Cardiac septum (tissue), 1 donor: ENCODE measurements around the gene ISYNA1. TPM values are rescaled to one million over a fixed set of nuclear protein-coding genes. Genes with fewer than 3 reads are reported as not detected.
"Not testable (repeated sequence)": the region's sequence is repeated elsewhere in the genome, so short reads cannot be mapped to it uniquely, and the experiment has no call there.

ENCODE experiments used
- DNase-seq: peaks from one replicate; pipeline ENCODE4 v3.0.0-alpha.2; 2020; ENCODE audit warnings: low spot score
- intact Hi-C: fragments of 100-400 bp; cut with DNase I; formaldehyde crosslinking; loops from one replicate; pipeline ENCODE4 v1.14.0; 2022
- total RNA-seq: library from RNA; stranded (reverse); fragmentation: NEBNext Ultra II Directional; extraction: Animal tissue kit (Norgen Biotek cat#: 25700); gene quantifications from one replicate; pipeline ENCODE4 v1.2.1, GENCODE V29; 2021
- donor health status: DM: no; HTN: no; CAD: no.

The ISYNA1 gene
- total RNA-seq, 1 donor from 2014 or later: 32.9 TPM

DNA sequence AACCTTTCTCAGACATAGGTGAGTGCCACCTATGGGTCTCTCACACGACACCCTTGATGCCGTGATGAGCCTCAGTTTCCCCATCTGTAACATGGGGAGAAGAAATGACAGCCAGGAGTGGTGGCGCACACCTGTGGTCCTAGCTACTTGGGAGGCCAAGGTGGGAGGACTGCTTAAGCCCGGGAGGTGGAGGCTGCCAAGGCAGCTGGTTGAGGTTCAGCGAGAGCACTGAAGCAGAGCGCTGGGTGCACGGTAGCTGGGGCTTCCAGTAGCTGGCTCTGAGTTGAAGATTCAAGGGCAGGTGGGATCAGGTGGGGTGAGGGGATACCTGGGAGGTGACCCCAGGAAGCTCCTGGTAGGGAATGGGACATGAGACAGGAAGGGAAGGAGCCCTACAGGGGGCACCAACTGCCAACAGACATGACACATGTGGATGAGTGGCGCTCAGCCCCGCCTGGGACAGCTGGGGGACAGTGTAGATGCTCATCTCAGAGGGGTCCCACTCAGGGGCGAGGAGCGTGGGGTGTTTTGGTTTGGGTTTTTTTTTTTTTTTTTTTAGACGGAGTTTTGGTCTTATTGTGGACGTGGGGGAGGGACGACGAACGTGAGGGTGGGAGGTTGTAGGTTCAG is 25.2 kb downstream of the ISYNA1 start:
- DNase-seq: no peak
- intact Hi-C loops: loop anchor here (10.0 kb wide), 1 partner anchor 208 kb away; the partner anchor contains the start of gene RAB3A

DNA sequence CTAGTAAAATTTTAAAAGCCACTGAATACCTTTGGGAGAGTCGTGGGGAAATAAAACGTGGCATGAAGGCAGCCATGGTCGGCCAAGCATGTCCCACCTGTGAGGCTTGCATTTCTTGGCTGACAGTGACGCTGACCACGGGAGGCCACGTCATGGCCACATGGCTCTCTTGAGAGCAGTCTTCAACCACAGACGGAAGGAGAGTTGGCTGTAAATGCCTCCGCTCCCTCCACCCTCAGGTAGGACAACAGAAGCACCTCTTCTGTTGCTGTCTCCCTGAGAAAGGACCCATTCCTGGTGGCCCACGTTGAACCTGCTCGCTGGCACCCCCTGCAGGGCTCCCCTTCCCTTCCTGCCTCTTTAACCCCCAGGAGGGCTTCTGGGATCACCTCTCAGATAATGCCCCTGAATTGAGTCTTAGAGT is 29.9 kb downstream of the ISYNA1 start:
- intact Hi-C loops: loop anchor here (2.0 kb wide), 1 partner anchor 15 kb away; no protein-coding TSS in a partner anchor
- DNase-seq: no peak

DNA sequence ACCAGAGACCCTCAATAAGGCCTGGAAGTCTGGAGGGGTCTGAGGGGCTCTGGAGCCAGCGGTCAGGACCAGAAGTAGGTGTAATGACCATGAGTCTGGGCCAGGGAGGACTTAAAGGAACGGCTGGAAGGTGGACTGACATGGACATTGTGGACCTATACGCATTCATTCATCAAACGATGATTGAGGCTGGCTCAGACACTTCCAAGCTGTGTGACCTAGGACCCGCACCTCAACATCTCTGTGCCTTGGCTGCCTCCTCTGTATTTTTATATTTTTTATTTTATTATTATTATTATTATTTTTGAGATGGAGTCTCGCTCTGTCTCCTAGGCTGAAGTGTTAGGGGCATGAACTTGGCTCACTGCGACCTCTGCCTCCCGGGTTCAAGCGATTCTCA is 31.2 kb downstream of the ISYNA1 start:
- intact Hi-C loops: no loop called here
- no peak for DNase-seq

DNA sequence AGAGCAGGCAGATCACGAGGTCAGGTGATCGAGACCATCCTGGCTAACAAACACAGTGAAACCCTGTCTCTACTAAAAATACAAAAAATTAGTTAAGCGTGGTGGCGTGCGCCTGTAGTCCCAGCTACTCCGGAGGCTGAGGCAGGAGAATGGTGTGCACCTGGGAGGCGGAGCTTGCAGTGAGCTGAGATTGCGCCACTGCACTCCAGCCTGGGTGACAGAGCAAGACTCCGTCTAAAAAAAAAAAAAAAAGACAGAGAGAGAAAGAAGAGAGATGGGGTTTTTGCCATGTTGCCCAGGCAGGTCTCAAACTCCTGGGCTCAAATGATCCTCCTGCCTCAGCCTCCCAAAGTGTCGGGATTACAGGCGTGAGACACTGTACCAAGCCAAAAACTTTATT is 32.2 kb downstream of the ISYNA1 start:
- intact Hi-C loops, DNase-seq: not testable (repeated sequence)

DNA sequence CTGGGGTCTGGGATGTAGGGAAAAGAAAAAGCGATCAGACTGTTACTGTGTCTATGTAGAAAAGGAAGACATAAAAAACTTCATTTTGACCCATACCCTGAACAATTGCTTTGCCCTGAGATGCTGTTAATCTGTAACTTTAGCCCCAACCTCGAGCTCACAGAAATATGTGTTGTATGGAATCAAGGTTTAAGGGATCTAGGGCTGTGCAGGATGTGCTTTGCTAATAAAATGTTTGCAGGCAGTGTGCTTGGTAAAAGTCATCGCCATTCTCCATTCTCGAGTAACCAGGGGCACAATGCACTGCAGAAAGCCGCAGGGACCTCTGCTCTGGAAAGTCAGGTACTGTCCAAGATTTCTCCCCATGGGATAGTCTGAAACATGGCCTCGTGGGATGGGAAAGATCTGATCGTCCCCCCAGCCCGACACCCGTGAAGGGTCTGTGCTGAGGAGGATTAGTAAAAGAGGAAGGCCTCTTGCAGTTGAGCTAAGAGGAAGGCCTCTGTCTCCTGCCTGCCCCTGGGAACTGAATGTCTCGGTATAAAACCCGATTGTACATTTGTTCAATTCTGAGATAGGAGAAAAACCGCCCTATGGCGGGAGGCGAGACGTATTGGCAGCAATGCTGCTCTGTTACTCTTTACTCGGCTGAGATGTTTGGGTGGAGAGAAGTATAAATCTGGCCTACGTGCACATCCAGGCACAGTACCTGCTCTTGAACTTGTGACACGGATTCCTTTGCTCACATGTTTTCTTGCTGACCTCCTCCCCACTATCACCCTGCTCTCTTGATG is 35.3 kb downstream of the ISYNA1 start:
- intact Hi-C loops, DNase-seq: not testable (repeated sequence)

DNA sequence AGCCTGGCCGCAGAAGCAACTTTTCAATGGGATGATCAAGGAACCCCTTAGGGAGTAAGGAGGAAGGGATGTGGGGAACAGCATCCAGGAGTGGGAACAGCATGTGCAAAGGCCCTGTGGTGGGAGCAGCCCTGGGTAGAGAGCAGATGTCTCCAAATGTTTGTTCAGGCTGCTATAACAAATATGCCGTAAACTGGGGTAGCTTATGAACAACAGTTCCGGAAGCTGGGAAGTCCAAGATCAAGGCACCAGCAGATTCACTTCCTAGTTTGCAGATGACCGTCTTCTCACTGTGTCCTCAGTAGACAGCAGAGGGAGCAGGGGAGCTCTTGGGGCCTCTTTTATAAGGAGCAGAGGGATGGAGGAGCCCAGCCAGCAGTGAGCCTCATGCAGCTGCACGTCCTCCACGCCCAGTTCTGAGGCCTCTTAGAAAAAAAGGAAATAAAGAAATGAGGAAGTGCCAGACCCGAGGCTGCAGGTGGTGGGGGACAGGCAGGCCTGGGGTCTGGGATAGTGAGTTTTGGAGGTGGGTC is 36.3 kb downstream of the ISYNA1 start:
- intact Hi-C loops: no loop called here
- peak; percentile 88 for DNase-seq

DNA sequence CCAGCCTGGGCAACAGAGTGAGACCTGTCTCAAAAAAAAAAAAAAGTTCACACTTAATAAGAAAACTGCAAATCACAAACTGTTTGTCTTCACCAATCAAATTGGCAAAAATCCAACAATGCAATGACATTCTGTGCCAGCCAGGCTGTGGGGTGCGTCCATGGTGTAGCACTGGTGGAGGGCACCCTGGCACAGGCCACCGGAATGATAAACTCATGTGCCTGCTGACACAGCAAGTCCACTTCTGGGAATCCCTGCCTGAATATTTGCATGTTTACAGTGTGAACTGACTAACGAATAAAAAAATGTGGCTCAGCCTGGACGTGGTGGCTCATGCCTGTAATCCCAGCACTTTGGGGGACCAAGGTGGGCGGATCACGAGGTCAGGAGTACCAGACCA is 38.9 kb downstream of the ISYNA1 start:
- intact Hi-C loops: no loop called here

DNA sequence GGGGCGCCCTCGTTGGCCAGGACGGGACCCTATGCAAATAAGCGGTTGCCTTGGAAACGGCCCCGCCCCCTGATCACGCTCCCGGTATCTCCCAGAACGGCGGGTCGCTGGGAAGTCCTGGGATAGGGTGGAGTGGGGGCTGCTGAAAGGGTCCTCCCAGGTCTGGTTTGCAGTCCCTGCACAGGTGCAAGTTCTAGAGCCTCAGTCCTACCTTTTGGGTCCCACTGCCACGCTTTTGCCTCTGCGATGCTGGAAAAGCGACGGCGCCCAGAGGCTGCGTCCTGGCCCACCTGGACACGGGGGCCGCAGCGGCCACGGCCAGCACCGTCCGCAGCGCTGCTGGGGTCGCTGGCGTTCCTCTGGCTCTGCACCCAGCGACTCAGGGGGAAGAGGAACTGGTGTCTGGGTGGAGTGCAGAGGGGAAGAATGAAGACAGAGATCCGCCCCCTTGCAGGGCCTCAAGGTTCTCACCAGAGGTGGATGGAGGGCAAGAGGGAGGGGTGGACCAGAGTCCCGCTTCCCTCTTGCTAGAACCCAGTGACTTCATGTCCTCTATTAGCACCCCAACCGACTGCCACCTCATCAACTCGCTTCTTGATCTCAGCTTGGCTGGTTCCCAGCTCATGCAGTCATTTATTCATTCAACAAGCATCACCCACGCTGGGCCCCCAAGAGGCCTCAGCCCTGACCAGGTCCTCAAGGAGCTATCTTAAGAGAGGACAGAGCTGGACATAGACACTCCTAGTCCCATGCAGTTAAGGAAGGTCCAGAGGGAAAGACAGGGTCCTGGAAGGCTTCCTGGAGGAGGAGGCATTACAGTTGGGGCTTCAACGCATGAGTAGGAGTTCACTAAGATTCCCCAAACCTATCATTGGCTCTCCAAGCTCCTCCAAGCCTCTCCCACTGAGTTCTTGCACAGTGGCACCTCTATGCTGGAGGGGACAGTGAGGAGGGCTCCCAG is 40.4 kb downstream of the ISYNA1 start, which contains the start of gene LRRC25:
Gene LRRC25 (minus strand): TSS at position 381 of the 961 bp plus-strand sequence. CDS start 659 bp downstream, outside the sequence.
- peak; percentile 90 for DNase-seq
- intact Hi-C loops: no loop called here

More for the DNA sequence above, 38.9 kb downstream of the ISYNA1 start:
- no peak for DNase-seq

DNA sequence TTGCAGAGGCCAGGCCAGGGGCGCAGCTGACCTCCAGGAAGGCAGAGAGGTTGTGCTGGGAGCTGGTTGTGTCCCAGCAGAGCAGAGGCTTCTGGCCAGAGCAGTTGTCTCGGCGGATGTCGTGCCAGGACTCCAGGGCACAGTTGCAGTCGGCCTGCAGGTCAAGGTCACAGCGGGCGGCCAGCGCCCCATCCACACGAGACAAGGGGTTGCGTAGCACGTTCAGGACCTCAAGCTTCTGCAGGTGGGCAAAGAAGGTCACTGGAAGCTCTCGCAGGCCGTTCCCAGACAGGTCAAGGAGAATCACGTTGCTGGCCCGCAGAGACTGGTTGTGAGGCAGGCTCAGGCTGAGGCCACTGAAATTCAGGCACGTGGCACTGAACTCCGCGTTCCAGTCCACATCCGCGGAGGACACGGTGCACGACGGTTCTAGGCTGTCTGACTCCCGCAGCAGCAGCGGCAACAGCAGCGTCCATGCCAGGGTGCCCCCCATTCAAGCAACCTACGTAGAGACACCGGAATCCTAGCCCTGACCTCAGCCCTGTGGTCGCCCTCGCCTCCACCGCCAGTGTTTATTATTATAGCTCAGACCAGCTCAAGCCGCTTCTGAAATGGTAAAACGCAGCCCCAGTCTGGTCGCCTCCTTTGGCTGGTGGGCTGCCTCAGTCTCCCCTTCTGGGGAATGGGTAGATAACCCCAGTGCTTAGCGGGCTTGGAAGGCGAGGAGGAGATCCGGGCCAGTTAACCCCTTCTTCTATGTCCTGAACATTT is 41.3 kb downstream of the ISYNA1 start:
- intact Hi-C loops: no loop called here
- no peak for DNase-seq

DNA sequence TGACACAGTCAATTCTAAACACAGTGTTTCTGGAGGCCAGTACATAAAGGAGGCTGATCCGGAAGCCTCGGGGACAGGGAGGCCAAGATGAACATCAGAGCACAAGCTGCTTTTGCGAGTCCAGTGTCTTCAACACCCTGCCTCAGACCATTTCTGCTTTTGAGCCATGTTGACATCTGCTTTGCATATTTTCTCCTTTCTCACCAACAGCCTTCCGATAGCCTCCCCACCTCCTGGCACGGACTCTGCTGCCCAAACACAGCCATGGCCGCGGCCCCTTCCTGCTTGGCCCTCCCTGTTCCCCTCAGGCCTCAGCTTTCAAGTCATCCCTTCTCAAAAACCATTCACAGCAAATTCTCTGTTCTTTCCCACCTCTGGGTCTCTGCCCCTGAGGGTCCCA is 44.1 kb downstream of the ISYNA1 start:
- peak; percentile 85 for DNase-seq
- intact Hi-C loops: loop anchor here (2.0 kb wide), 1 partner anchor 15 kb away; no protein-coding TSS in a partner anchor

DNA sequence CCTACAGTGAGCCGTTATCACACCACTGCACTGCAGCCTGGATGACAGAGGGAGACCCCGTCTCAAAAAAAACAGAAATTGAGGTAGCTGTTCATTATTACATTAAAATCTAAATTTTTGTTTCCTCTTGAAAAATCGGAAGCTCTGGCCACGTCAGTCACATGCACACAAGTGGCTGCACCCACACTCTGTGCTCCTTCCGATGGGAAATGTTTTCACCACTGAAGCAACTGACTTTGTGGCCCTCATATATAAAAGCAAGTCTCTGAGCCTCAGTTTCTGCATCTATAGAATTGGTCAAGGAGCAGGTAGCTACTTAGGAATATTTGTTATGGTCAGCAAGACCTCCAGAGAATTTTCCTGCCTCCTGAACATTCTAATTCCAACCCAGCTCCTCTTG is 45.0 kb downstream of the ISYNA1 start:
- intact Hi-C loops: loop anchor here (2.0 kb wide), 1 partner anchor 16 kb away; no protein-coding TSS in a partner anchor
- DNase-seq: no peak

DNA sequence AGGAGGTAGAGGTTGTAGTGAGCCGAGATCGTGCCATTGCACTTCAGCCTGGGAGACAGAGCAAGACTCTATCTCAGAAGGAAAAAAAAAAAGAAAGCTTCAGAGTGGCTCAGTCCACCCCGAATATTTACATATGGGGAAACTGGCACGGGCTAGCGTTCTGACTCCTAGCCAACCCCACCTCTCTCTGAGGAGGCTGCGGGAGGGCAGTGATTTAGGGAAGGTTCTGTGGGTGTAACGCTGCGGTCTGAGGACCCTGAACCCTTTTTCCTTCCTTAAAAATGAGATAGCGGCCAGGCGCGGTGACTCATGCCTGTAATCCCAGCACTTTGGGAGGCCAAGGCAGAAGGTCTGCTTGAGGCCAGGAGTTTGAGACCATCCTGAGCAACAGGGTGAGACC is 45.5 kb downstream of the ISYNA1 start:
- peak; percentile 88 for DNase-seq
- intact Hi-C loops: loop anchor here (2.0 kb wide), 1 partner anchor 16 kb away; no protein-coding TSS in a partner anchor

DNA sequence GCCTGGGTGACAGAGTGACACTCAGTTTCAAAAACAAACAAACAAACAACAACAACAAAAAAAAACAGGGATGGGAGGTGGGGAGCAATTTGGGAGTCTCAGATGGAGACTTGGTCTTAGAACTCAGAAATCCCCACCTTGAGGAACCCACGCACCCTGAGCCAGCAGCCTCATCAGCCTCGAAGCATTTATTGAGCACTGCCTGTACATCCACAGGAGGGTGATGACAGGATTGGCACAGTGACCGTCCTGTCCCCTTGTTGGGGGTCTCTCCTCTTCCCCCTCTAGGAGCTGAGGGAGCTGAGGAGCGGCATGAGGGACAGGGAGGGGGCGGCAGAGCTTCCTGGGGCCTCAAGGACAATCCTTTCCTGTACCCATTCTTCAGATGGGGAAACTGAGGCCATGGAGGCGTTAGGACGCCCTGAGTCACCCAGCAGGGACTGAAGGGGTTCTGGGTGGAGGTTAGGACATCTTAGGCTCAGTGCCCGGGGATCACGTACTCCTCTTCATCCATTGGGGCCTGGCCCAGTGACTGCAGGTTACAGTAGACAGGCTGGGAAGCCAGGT is 46.3 kb downstream of the ISYNA1 start:
- intact Hi-C loops: loop anchor here (2.0 kb wide), 1 partner anchor 17 kb away; no protein-coding TSS in a partner anchor
- DNase-seq: no peak

DNA sequence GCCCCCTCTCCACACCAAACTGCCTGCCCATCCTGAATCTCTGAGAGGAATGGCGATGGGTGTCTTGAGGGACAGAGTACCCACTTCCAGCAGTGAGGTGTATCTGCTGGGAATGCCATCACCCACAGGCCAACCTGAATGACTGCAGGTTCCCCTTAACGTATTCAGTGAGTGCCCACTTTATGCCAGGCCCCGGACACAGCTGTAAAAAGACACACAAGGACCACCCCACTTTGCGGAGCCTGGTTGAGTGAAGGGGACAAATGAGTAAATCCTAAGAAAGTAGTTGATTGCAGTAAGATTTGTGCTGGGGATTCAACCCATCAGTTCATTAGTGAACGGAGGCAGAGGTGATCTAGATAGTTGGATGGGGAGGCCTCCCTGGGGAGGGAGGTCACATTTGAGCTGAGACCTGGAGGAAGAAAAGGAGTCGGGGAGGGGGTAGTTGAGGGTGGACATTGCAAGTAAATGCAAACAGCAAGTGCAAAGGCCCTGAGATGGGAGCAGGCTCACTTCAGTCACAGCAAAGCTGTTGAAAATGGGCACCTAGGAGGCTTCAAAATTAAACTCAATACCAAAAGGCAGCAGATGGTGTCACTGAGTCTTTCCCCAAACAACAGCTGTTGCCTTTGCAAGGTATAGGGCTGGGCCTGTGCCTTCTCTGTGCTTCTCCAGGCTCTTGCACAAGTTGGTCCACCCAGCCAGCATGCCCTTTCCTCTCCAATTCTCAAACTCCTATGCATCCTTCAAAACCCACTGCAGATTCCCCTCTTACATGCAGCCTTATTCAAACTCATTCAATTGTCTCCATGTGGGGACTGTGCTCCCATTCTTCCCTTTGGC is 47.6 kb downstream of the ISYNA1 start:
- DNase-seq: no peak
- intact Hi-C loops: no loop called here

DNA sequence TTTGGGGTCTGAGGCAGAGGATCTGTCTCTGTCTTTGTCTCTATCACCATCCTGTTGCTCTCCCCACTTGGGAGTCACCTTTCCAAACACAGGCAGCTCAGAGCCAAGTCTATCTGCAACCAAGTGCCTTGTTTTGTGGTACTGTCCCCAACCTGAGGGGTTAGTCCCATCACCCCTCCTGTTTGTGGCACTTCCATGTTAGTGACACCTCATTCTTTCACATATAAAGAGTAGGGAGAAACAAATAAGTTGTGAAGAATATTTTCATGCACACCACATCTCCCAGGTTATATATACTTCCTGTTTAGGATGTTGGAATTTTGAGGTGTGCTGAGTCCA is 48.2 kb downstream of the ISYNA1 start:
- intact Hi-C loops: no loop called here
- DNase-seq: no peak

DNA sequence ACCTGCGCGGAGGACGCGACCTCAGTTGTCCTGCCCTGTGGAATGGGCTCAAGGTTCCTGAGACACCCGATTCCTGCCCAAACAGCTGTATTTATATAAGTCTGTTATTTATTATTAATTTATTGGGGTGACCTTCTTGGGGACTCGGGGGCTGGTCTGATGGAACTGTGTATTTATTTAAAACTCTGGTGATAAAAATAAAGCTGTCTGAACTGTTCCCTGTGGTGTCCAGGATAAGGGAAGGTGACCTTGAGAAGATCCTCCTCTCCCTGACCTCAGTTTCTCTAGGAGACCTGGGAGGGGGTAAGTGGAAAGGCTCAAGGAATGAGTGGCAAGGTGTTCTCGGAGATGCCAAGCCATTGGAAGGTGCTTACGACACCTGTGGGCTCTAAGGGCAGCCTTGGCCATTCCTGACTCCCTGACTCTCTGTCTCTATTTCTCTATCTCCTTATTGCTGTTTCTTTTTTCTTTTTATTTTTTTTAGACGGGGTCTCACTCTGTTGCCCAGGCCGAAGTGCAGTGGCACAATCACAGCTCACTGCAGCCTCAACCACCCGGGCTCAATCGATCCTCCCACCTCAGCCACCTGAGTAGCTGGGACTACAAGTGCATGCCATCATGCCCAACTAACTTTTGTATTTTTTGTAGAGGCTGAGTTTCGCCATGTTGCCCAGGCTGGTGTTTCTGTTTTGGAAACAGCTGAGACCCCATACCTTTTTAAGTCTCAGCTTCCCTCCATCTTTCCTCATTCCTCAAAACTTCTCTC is 48.8 kb downstream of the ISYNA1 start:
- intact Hi-C loops: no loop called here
- DNase-seq: no peak
